Keratinocyte (primary cell): ENCODE measurements around the gene ZNF516. TPM values are rescaled to one million over a fixed set of nuclear protein-coding genes. Genes with fewer than 3 reads are reported as not detected.

Experiments
- DNase-seq: peaks from one replicate; pipeline ENCODE4 v3.0.0-alpha.2; 2011; ENCODE audit warnings: low read depth, missing footprints, low spot score
- FAIRE-seq: peaks from 2 replicates; lab custom pipeline; 2011; peaks lifted over from hg19 to GRCh38; lab: Jason Lieb, UNC
- H2AFZ ChIP-seq: 2 replicates; pipeline ENCODE4 v1.6.0; 2012; ENCODE audit warnings: low read length, control low read depth, inconsistent platforms; ENCODE audit not compliant: control insufficient read depth
- H3K27ac ChIP-seq: 2 replicates; pipeline ENCODE4 v1.5.1; 2011; ENCODE audit warnings: low read length; ENCODE audit not compliant: control insufficient read depth, insufficient read depth
- H3K27me3 ChIP-seq: 3 replicates; pipeline ENCODE4 v1.6.0; 2011; ENCODE audit warnings: low read length; ENCODE audit not compliant: control insufficient read depth, insufficient read depth; ENCODE audit errors: extremely low read depth
- H3K36me3 ChIP-seq, 2 experiments: 2 replicates in 1 of 2; 3 replicates in 1 of 2; pipeline ENCODE4 v1.5.1; 2011; ENCODE audit warnings: low read length in 2 of 2, mild to moderate bottlenecking in 1 of 2; ENCODE audit not compliant: control insufficient read depth in 2 of 2, insufficient read depth in 2 of 2; ENCODE audit errors: extremely low read depth in 1 of 2
- H3K4me1 ChIP-seq: 3 replicates; pipeline ENCODE4 v1.5.1; 2011; ENCODE audit warnings: low read length; ENCODE audit not compliant: control insufficient read depth, insufficient read depth; ENCODE audit errors: extremely low read depth
- H3K4me2 ChIP-seq: 3 replicates; pipeline ENCODE4 v1.6.0; 2011; ENCODE audit warnings: low read depth, low read length; ENCODE audit not compliant: control insufficient read depth, insufficient read depth; ENCODE audit errors: extremely low read depth
- H3K4me3 ChIP-seq, 3 experiments: fragments of 200-600 bp in 1 of 3; sonication (generic) in 1 of 3; 2 replicates in 2 of 3; 3 replicates in 1 of 3; pipeline ENCODE4 v1.5.1; 2011 to 2016; ENCODE audit warnings: low read length in 3 of 3, mild to moderate bottlenecking in 3 of 3, control low read depth in 2 of 3, inconsistent platforms in 1 of 3, low read depth in 1 of 3, mixed read lengths in 1 of 3, mixed run types in 1 of 3, moderate library complexity in 1 of 3; ENCODE audit not compliant: control insufficient read depth in 2 of 3, insufficient read depth in 2 of 3; ENCODE audit errors: extremely low read depth in 1 of 3
- H3K79me2 ChIP-seq: 2 replicates; pipeline ENCODE4 v1.6.0; 2012; ENCODE audit warnings: low read length; ENCODE audit not compliant: control insufficient read depth, insufficient read depth
- H3K9ac ChIP-seq: 3 replicates; pipeline ENCODE4 v1.6.0; 2011; ENCODE audit warnings: low read length; ENCODE audit not compliant: control insufficient read depth, insufficient read depth; ENCODE audit errors: extremely low read depth
- H3K9me1 ChIP-seq: 3 replicates; pipeline ENCODE4 v1.6.0; 2011; ENCODE audit warnings: low read length; ENCODE audit not compliant: control insufficient read depth, insufficient read depth; ENCODE audit errors: extremely low read depth
- H3K9me3 ChIP-seq: 2 replicates; pipeline ENCODE4 v1.5.1; 2012; ENCODE audit warnings: low read depth, low read length; ENCODE audit not compliant: control insufficient read depth
- H4K20me1 ChIP-seq: 3 replicates; pipeline ENCODE4 v1.6.0; 2011; ENCODE audit warnings: low read length; ENCODE audit not compliant: control insufficient read depth, insufficient read depth; ENCODE audit errors: extremely low read depth
- EZH2 ChIP-seq: IDR thresholded peaks from one replicate; pipeline ENCODE4 v1.6.1; 2012; ENCODE audit warnings: inconsistent platforms, mild to moderate bottlenecking, low read length, moderate library complexity
- dilution Hi-C: fragments of 300-500 bp; cut with MboI; formaldehyde crosslinking; loops from one replicate; pipeline ENCODE4 v1.7.0; 2020; ENCODE audit warnings: low sequenced_read_pairs; ENCODE audit not compliant: extremely low pct_ligation_motif_present
- polyA plus RNA-seq, 5 experiments: library from polyadenylated mRNA; depleted of rRNA in 3 of 5; stranded (reverse) in 3 of 5; stranded (forward) in 1 of 5; unstranded in 1 of 5; fragments of >200 nt; gene quantifications; 1 replicate in 1 of 5; 2 replicates in 3 of 5; 3 replicates in 1 of 5; pipeline versions ENCODE4 v1.2.1 to v1.2.3, GENCODE V29; 2011 to 2012; ENCODE audit warnings: missing spikeins in 2 of 5, low read depth in 1 of 5, low replicate concordance in 1 of 5
- TF ChIP-seq, protein P1 (sequence below), 3 experiments: IDR thresholded peaks in 1 of 3; conservative IDR thresholded peaks in 1 of 3; optimal IDR thresholded peaks in 1 of 3; 2 replicates in 2 of 3; 3 replicates in 1 of 3; pipeline versions ENCODE3 to v1.5.1; 2011; ENCODE audit warnings: low read length in 3 of 3, mild to moderate bottlenecking in 3 of 3, moderate library complexity in 2 of 3, control low read depth in 1 of 3, inconsistent platforms in 1 of 3; ENCODE audit not compliant: insufficient read depth in 2 of 3; ENCODE audit errors: extremely low read depth in 1 of 3

The ZNF516 gene
- polyA plus RNA-seq, 1 donor (not counting 4 experiments of a cell fraction or from before 2014, with no cell fraction given) = 9.3 TPM

GRCh38 chr18:76524477-76524876 is 29.4 kb upstream of the ZNF516 start:
- Histone ChIP-seq H3K27ac (no peak overlapping the region), H2AFZ (no peak overlapping the region), H3K36me3 (no peaks in the 10 kb centered on the region), H4K20me1 (no peaks in the 10 kb centered on the region), H3K9ac (no peak overlapping the region), H3K9me1 (no peaks in the 10 kb centered on the region), H3K4me2 (no peak overlapping the region), H3K9me3 (no peaks in the 10 kb centered on the region), H3K4me3 (no peak overlapping the region), H3K79me2 (no peaks in the 10 kb centered on the region), H3K4me1 (peaks cover 6% of the 10 kb centered on the region), H3K27me3 (peaks cover 27% of the 10 kb centered on the region)
- TF ChIP-seq, protein P1, sequence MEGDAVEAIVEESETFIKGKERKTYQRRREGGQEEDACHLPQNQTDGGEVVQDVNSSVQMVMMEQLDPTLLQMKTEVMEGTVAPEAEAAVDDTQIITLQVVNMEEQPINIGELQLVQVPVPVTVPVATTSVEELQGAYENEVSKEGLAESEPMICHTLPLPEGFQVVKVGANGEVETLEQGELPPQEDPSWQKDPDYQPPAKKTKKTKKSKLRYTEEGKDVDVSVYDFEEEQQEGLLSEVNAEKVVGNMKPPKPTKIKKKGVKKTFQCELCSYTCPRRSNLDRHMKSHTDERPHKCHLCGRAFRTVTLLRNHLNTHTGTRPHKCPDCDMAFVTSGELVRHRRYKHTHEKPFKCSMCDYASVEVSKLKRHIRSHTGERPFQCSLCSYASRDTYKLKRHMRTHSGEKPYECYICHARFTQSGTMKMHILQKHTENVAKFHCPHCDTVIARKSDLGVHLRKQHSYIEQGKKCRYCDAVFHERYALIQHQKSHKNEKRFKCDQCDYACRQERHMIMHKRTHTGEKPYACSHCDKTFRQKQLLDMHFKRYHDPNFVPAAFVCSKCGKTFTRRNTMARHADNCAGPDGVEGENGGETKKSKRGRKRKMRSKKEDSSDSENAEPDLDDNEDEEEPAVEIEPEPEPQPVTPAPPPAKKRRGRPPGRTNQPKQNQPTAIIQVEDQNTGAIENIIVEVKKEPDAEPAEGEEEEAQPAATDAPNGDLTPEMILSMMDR (optimal IDR thresholded peaks at IDR 0.05 in 1 of 3, IDR thresholded peaks at IDR 0.05 in 1 of 3, conservative IDR thresholded peaks at IDR 0.05 in 1 of 3; ENCODE audit: extremely low read depth in 1 of 3, insufficient read depth in 2 of 3, low read length in 3 of 3) = no peak
- TF ChIP-seq EZH2 = no peak
- FAIRE-seq (no peak), DNase-seq (no peak)
- dilution Hi-C loops = no loop called here

DNA sequence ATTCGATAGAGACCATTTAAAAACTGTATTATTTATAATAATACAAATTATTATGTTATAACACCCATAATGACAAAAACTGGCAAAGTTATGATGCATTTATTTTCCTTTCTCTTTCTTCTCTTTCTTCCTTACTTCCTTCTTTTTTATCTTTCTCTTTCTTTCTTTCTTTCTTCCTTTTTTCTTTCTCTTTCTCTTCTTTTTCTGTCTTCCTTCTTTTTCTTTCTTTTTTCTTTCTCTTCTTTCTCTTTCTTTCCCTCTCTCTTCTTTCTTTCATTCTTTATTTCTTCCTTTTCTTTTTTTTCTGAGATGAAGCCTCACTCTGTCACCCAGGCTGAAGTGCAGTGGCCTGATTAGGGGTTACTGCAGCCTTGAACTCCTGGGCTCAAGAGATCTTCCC is 27.5 kb upstream of the ZNF516 start:
- H3K27me3 ChIP-seq = peaks cover 21% of the 10 kb centered on the region
- no peaks in the 10 kb centered on the region for H3K36me3 ChIP-seq
- H3K9me1 ChIP-seq = no peaks in the 10 kb centered on the region
- H3K9ac ChIP-seq = no peak overlapping the region
- no peaks in the 10 kb centered on the region for H3K4me1 ChIP-seq
- TF ChIP-seq, protein P1 (optimal IDR thresholded peaks at IDR 0.05 in 1 of 3, IDR thresholded peaks at IDR 0.05 in 1 of 3, conservative IDR thresholded peaks at IDR 0.05 in 1 of 3; ENCODE audit: extremely low read depth in 1 of 3, insufficient read depth in 2 of 3, low read length in 3 of 3) = no peak
- TF ChIP-seq EZH2 = no peak
- no peak overlapping the region for H3K4me3 ChIP-seq
- dilution Hi-C loops = no loop called here
- no peak overlapping the region for H2AFZ ChIP-seq
- no peaks in the 10 kb centered on the region for H3K79me2 ChIP-seq
- H4K20me1 ChIP-seq = no peaks in the 10 kb centered on the region
- DNase-seq = no peak
- H3K27ac ChIP-seq = no peak overlapping the region
- no peaks in the 10 kb centered on the region for H3K9me3 ChIP-seq
- no peak overlapping the region for H3K4me2 ChIP-seq
- FAIRE-seq = no peak
